ENCODE data around the gene GET3.
A peak's percentile ranks its signal among the peaks of the same experiment; 100 is the strongest.

GRCh38 chr19:12796146-12797071 is 59.1 kb downstream of the GET3 start:
- TF ChIP-seq SMC3 (IDR thresholded peaks at IDR 0.05; ENCODE audit: low read depth, low read length) = peak; percentile 94
- TF ChIP-seq POLR2A (IDR thresholded peaks at IDR 0.05; ENCODE audit: low read depth, low read length) = peak; percentile 76; the same call in 1 of the 2 replicates
- peak; percentile 98; the same call in 1 of the 2 replicates for TF ChIP-seq CTCF (conservative IDR thresholded peaks at IDR 0.05; ENCODE audit: low read depth, low read length)
- TF ChIP-seq MAZ (IDR thresholded peaks at IDR 0.05; ENCODE audit: borderline replicate concordance, low read depth, low read length) = peak; percentile 51; the same call in 1 of the 2 replicates
- TF ChIP-seq FOS (IDR thresholded peaks at IDR 0.05; ENCODE audit: low read depth, low read length) = no peak
- TF ChIP-seq CEBPB (IDR thresholded peaks at IDR 0.05; ENCODE audit: low read depth, low read length) = no peak
- no peak for TF ChIP-seq RCOR1 (IDR thresholded peaks at IDR 0.05; ENCODE audit: insufficient replicate concordance, low read length)
- TF ChIP-seq RAD21 (IDR thresholded peaks at IDR 0.05; ENCODE audit: low read length) = peak; percentile 99
- TF ChIP-seq BHLHE40 (IDR thresholded peaks at IDR 0.05; ENCODE audit: low read depth, low read length) = no peak
- no peak; the same call in 1 of the 2 replicates for TF ChIP-seq MAFK (IDR thresholded peaks at IDR 0.05; ENCODE audit: low read depth, low read length)
